Neuronal stem cell (in vitro differentiated cells): Measurements from ENCODE around the gene SYT14.

Experiments used
- DNase-seq: peaks from one replicate; pipeline ENCODE4 v3.0.0-alpha.2; 2013; ENCODE audit warnings: low spot score
- H2AFZ ChIP-seq: one replicate; pipeline ENCODE4 v1.6.1; 2013; ENCODE audit warnings: mild to moderate bottlenecking, low read length, inconsistent platforms
- H2AK5ac ChIP-seq: 2 replicates; pipeline ENCODE4 v1.6.1; 2013; ENCODE audit warnings: low read depth, mild to moderate bottlenecking, inconsistent platforms, low read length, moderate library complexity, mixed read lengths
- H2BK120ac ChIP-seq: 2 replicates; pipeline ENCODE4 v1.6.1; 2013; ENCODE audit warnings: low read depth, mild to moderate bottlenecking, inconsistent platforms, low read length, moderate library complexity, mixed read lengths
- H2BK12ac ChIP-seq: one replicate; pipeline ENCODE4 v1.6.1; 2013; ENCODE audit warnings: low read length, inconsistent platforms
- H2BK15ac ChIP-seq: 2 replicates; pipeline ENCODE4 v1.6.1; 2013; ENCODE audit warnings: mild to moderate bottlenecking, low read length, inconsistent platforms, mixed read lengths
- H2BK5ac ChIP-seq: one replicate; pipeline ENCODE4 v1.6.1; 2013; ENCODE audit warnings: inconsistent platforms, mild to moderate bottlenecking, low read length, moderate library complexity
- H3K14ac ChIP-seq: one replicate; pipeline ENCODE4 v1.6.1; 2013; ENCODE audit warnings: low read length, inconsistent platforms
- H3K18ac ChIP-seq: 2 replicates; pipeline ENCODE4 v1.6.1; 2013; ENCODE audit warnings: low read length, inconsistent platforms
- H3K23ac ChIP-seq: 2 replicates; pipeline ENCODE4 v1.6.1; 2013; ENCODE audit warnings: low read depth, mild to moderate bottlenecking, mixed read lengths, low read length, inconsistent platforms; ENCODE audit not compliant: poor library complexity
- H3K27ac ChIP-seq: replicated peaks from 3 replicates; pipeline ENCODE4 v1.5.1; 2013; ENCODE audit warnings: low read length, inconsistent platforms
- H3K27me3 ChIP-seq, 3 experiments: 2 replicates each; pipeline ENCODE4 v1.6.1; 2013; ENCODE audit warnings: low read length in 3 of 3, mild to moderate bottlenecking in 2 of 3, inconsistent platforms in 1 of 3, low read depth in 1 of 3, mixed read lengths in 1 of 3, moderate library complexity in 1 of 3; ENCODE audit not compliant: control insufficient read depth in 3 of 3, insufficient read depth in 3 of 3
- H3K36me3 ChIP-seq, 2 donors: replicated peaks in 1 of 2; 2 replicates each; pipeline ENCODE4 v1.6.1; 2013; ENCODE audit warnings: low read length in 2 of 2; ENCODE audit not compliant: control insufficient read depth in 2 of 2, insufficient read depth in 2 of 2
- H3K4ac ChIP-seq: 2 replicates; pipeline ENCODE4 v1.6.1; 2013; ENCODE audit warnings: inconsistent platforms, mild to moderate bottlenecking, low read length, moderate library complexity
- H3K4me1 ChIP-seq, 2 donors: 1 replicate in 1 of 2; 2 replicates in 1 of 2; pipeline ENCODE4 v1.6.1; 2013; ENCODE audit warnings: low read length in 2 of 2, low read depth in 1 of 2; ENCODE audit not compliant: control insufficient read depth in 2 of 2, insufficient read depth in 1 of 2
- H3K4me2 ChIP-seq: one replicate; pipeline ENCODE4 v1.6.1; 2013; ENCODE audit warnings: mild to moderate bottlenecking, low read length, inconsistent platforms; ENCODE audit not compliant: insufficient read depth, poor library complexity, severe bottlenecking
- H3K4me3 ChIP-seq, 2 donors: 2 replicates each; pipeline ENCODE4 v1.5.1; 2013; ENCODE audit warnings: low read length in 2 of 2, mild to moderate bottlenecking in 2 of 2, inconsistent platforms in 1 of 2, moderate library complexity in 1 of 2
- H3K79me1 ChIP-seq: one replicate; pipeline ENCODE4 v1.6.1; 2013; ENCODE audit warnings: low read depth, mild to moderate bottlenecking, inconsistent platforms, low read length, moderate library complexity
- H3K9ac ChIP-seq: one replicate; pipeline ENCODE4 v1.6.1; 2013; ENCODE audit warnings: mild to moderate bottlenecking, low read depth, low read length, inconsistent platforms; ENCODE audit not compliant: poor library complexity
- H3K9me3 ChIP-seq, 2 donors: replicated peaks in 1 of 2; 2 replicates each; pipeline versions ENCODE3 to v1.6.1; 2013; ENCODE audit warnings: low read length in 2 of 2, mild to moderate bottlenecking in 2 of 2, inconsistent platforms in 1 of 2, low read depth in 1 of 2, mixed read lengths in 1 of 2, moderate library complexity in 1 of 2; ENCODE audit not compliant: control insufficient read depth in 2 of 2, insufficient read depth in 1 of 2
- H4K8ac ChIP-seq: one replicate; pipeline ENCODE4 v1.6.1; 2013; ENCODE audit warnings: low read depth, mild to moderate bottlenecking, inconsistent platforms, low read length, moderate library complexity
- H4K91ac ChIP-seq: one replicate; pipeline ENCODE4 v1.6.1; 2013; ENCODE audit warnings: low read length, low read depth, mild to moderate bottlenecking, inconsistent platforms; ENCODE audit not compliant: poor library complexity
- WGBS, 2 donors: extraction: QIAGEN DNeasy Blood & Tissue Kit; methylation state at CpG; one replicate each; pipeline ENCODE4 v1.1.7; 2013; ENCODE audit warnings: missing lambda C conversion rate in 2 of 2, mixed read lengths in 1 of 2; ENCODE audit not compliant: insufficient read length in 2 of 2, insufficient replicate concordance in 1 of 2; ENCODE audit errors: extremely low coverage in 2 of 2; 5-methylcytosine and 5-hydroxymethylcytosine counted together

Gene SYT14

GRCh38 chr1:210089855-210090254 lies 151.8 kb downstream of the SYT14 start:
- H2AK5ac ChIP-seq = no peak overlapping the region
- H4K8ac ChIP-seq = no peak overlapping the region
- no peak for DNase-seq
- H2BK15ac ChIP-seq = no peak overlapping the region
- H3K14ac ChIP-seq = no peak overlapping the region
- H3K4me3 ChIP-seq = no peak overlapping the region
- no peak overlapping the region for H2AFZ ChIP-seq
- no peaks in the 10 kb centered on the region for H3K9me3 ChIP-seq
- H3K79me1 ChIP-seq = no peaks in the 10 kb centered on the region
- no peak overlapping the region for H3K9ac ChIP-seq
- H2BK5ac ChIP-seq = no peak overlapping the region
- H3K4me1 ChIP-seq = no peaks in the 10 kb centered on the region
- H4K91ac ChIP-seq = no peak overlapping the region
- H3K4me2 ChIP-seq = no peak overlapping the region
- H3K27me3 ChIP-seq = no peaks in the 10 kb centered on the region
- no peak overlapping the region for H2BK12ac ChIP-seq
- H3K23ac ChIP-seq = no peak overlapping the region
- no peak overlapping the region for H3K18ac ChIP-seq
- H3K36me3 ChIP-seq = no peaks in the 10 kb centered on the region
- H3K27ac ChIP-seq = no peak overlapping the region
- no peak overlapping the region for H3K4ac ChIP-seq
- WGBS, 2 donors = no CpG with 5 or more reads among the region's 6 CpGs
- no peak overlapping the region for H2BK120ac ChIP-seq

- no peak overlapping the region for H3K27ac ChIP-seq
- no peaks in the 10 kb centered on the region for H3K36me3 ChIP-seq
- H3K79me1 ChIP-seq = no peaks in the 10 kb centered on the region
- H2BK5ac ChIP-seq = no peak overlapping the region
- H2BK12ac ChIP-seq = no peak overlapping the region
- no peak overlapping the region for H3K4ac ChIP-seq
- no peaks in the 10 kb centered on the region for H3K27me3 ChIP-seq
- H3K4me1 ChIP-seq = no peaks in the 10 kb centered on the region
- DNase-seq = no peak
- no peaks in the 10 kb centered on the region for H3K9me3 ChIP-seq
- H2AK5ac ChIP-seq = no peak overlapping the region
- no peak overlapping the region for H2BK15ac ChIP-seq
- no peak overlapping the region for H3K18ac ChIP-seq
- H3K9ac ChIP-seq = no peak overlapping the region
- H4K91ac ChIP-seq = no peak overlapping the region
- H2BK120ac ChIP-seq = no peak overlapping the region
- H4K8ac ChIP-seq = no peak overlapping the region
- no peak overlapping the region for H2AFZ ChIP-seq
- no peak overlapping the region for H3K4me3 ChIP-seq
- WGBS, 2 donors = no CpG with 5 or more reads among the region's 3 CpGs
- H3K4me2 ChIP-seq = no peak overlapping the region
- H3K14ac ChIP-seq = no peak overlapping the region
- H3K23ac ChIP-seq = no peak overlapping the region
Observed at GRCh38 chr1:210092366-210092765, 154.3 kb downstream of the SYT14 start.

GRCh38 chr1:210093461-210093860 lies 155.4 kb downstream of the SYT14 start:
- no peak overlapping the region for H3K4me3 ChIP-seq
- no peak overlapping the region for H2AFZ ChIP-seq
- H2BK12ac ChIP-seq = no peak overlapping the region
- H3K4me2 ChIP-seq = no peak overlapping the region
- no peak overlapping the region for H3K27ac ChIP-seq
- H4K91ac ChIP-seq = no peak overlapping the region
- no peak overlapping the region for H4K8ac ChIP-seq
- no peaks in the 10 kb centered on the region for H3K27me3 ChIP-seq
- no peaks in the 10 kb centered on the region for H3K9me3 ChIP-seq
- H3K4ac ChIP-seq = no peak overlapping the region
- no peak overlapping the region for H2AK5ac ChIP-seq
- no peak overlapping the region for H2BK120ac ChIP-seq
- H3K23ac ChIP-seq = no peak overlapping the region
- no peak overlapping the region for H3K9ac ChIP-seq
- DNase-seq = no peak
- H3K14ac ChIP-seq = no peak overlapping the region
- no peaks in the 10 kb centered on the region for H3K36me3 ChIP-seq
- no peak overlapping the region for H2BK5ac ChIP-seq
- no peak overlapping the region for H2BK15ac ChIP-seq
- H3K79me1 ChIP-seq = no peaks in the 10 kb centered on the region
- H3K4me1 ChIP-seq = no peaks in the 10 kb centered on the region
- WGBS, 2 donors = no CpG with 5 or more reads among the region's 3 CpGs
- H3K18ac ChIP-seq = no peak overlapping the region

GRCh38 chr1:210098356-210098755 lies 160.3 kb downstream of the SYT14 start:
- Histone ChIP-seq H3K14ac (no peak overlapping the region), H3K23ac (no peak overlapping the region), H3K18ac (no peak overlapping the region), H3K27ac (no peak overlapping the region), H3K9ac (no peak overlapping the region), H3K4me1 (no peaks in the 10 kb centered on the region), H2AK5ac (no peak overlapping the region), H2AFZ (no peak overlapping the region), H3K36me3 (no peaks in the 10 kb centered on the region), H3K4me2 (no peak overlapping the region), H2BK12ac (no peak overlapping the region), H3K79me1 (no peaks in the 10 kb centered on the region), H2BK120ac (no peak overlapping the region), H4K91ac (no peak overlapping the region), H3K9me3 (no peaks in the 10 kb centered on the region), H2BK15ac (no peak overlapping the region), H3K4me3 (no peak overlapping the region), H2BK5ac (no peak overlapping the region), H3K27me3 (no peaks in the 10 kb centered on the region), H4K8ac (no peak overlapping the region), H3K4ac (no peak overlapping the region)
- WGBS, 2 donors = no CpG with 5 or more reads among the region's 3 CpGs
- DNase-seq = no peak
